DMS153 treated with DMSO at 0.1 percent for 48 hours (cell line): ENCODE data around the gene MAFB.
A peak's percentile ranks its signal among the peaks of the same experiment; 100 is the strongest.

Experiments used
- DNase-seq: peaks from one replicate; lab custom pipeline; 2025; ENCODE audit not compliant: unreplicated experiment; lab: John Stamatoyannopoulos, UW

Gene MAFB

GRCh38 chr20:40659567-40659966 is 29.5 kb downstream of the MAFB start:
- no peak for DNase-seq

DNA sequence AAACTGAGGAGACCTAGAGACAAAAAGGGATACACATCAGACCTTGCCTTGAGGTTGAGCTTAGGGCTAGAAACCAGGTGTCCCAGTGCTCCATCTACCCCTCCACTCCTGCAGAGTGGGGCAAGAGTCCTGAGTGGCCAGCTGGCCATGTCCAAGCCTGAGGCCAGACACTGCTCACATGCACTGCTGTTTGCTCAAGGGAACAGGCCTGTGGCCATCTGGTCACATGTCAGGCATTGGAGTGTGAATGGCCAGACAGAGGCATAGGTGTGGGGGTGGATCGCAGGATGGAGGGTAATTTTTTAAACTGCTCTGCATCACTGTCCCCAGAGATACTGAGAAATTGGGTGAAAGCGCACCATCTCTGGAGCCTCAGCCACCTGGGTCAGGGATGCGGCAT is 30.5 kb downstream of the MAFB start:
- no peak for DNase-seq

- DNase-seq, result no peak
These were observed 31.5 kb downstream of the MAFB start for GRCh38 chr20:40657526-40657925.

- DNase-seq, result no peak
These were observed 33.6 kb downstream of the MAFB start for GRCh38 chr20:40655451-40655850.

- DNase-seq, result no peak
These were observed 34.2 kb downstream of the MAFB start for GRCh38 chr20:40654876-40655275.

DNA sequence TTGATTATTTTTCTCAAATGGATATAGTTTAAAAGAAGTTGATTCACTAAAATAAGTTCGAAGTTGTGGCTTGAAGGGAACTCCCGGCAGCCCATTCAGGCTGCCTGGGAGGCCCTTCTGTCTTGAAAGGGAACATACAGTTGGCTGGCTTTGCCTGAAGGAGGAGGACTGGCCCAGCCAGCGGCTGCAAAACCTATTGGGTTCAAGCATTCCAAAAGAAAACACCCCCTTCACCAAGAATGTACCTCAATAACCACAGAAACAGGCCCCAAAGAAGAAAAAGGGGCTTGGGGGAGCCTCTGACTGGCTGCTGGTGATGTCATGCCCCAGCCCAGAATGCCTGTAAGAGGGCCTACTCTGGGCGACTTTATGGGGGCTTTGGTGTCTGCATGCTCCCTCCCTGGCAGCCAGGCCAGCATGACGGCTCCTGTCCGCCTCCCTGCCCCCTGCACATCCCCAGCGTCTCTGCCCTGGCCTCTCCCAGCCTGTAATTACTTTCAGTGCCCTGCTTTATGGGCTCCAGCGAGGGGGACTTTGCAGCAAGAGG is 36.5 kb downstream of the MAFB start:
- DNase-seq, result no peak

DNA sequence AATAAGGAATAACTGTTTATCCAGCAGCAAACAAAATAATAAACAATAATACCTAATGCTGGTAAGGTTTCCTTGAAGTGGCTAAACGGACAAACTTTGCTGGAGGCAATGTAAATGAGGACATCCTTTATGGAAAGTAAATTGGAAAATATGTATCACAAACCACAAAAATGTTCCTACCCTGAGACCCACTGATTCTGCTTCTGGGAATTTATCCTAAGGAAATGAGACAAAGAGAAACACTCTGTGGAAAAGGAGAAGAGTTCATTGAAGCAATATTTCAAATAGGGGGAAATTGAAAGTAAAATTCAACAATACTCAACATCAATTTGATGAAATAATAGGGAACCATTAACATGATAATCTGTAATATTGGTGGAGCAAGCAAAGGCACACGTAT is 37.9 kb downstream of the MAFB start:
- no peak for DNase-seq

GRCh38 chr20:40650707-40651106 is 38.3 kb downstream of the MAFB start:
- DNase-seq, result peak; percentile 54

DNA sequence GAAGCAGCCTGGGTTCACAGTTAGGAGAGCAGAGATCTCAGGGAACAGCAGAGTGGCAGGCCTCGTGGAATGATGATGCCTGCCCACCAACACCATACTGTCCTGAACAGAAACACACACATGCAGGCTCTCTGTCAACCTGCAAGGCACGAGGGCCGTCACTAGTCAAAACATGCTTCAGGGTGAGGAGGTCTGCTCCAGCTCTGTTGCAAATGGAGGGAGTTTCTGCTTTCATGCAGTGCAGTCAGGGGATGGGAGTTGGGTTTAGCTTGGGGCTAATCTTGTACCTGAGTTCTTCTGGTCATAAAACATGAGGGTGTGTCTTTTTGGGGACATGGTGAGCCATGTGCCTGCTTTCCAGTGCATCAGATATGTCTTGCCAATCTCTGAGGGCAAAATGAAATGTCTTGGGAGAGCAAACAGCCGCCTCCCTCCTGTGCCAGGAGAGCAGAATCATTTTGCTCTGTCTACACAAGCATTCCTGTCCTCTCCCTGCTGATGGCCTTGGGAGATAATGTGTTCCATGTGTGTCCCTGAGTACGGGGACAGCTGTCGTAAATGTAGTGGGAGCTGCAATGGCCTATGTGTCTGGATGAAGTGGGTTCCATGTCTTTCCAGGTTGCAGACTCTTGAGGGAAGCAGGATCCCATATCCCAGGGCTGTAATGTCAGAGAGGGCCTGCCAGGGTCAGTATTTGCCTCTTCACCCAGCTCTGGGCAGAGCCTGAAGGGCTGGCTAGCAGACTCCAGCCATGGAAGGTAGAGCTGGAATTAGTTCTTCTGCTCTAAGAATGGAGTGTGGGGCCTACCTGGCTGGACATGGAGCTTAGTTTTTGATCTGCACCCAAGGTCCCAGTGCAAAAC is 40.6 kb downstream of the MAFB start:
- DNase-seq, result no peak

GRCh38 chr20:40646813-40647212 is 42.2 kb downstream of the MAFB start:
- no peak for DNase-seq

DNA sequence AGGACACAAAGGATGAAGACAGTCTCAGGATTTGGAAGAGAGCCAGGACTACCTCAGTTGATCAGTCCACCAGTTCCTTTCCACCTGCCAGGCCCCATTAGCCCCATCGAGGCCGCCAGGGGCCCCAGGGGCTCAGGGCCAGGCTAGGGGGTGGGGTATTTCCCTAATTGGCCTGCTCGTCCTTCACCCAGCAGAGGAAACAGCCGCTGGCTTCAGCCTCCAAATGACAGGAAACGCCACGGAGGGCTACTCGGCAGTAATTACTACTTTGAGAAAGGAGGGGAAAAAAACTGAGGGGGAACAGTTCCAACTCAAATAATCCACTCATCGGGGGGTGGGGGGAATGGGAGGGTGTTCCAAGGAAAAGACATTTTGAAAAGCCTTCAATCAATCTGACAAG is 42.7 kb downstream of the MAFB start:
- DNase-seq, result peak; percentile 36

DNA sequence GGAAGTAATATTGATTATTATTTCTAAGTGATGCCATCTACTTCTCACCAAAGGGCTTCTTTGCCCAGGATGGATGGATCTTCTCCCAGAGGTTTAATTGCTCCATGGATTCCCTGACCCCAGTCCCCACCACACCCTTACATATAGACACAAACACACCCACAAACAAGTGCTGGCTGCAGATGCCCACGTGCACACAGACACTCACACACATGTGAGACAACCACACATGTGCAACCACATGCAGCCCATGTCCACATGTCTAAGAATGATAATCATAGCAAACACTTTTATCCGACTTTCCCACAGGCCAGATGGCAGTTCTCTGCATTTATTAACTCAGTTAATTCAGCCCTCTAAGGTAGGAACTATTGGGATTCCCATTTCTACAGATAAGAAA is 44.2 kb downstream of the MAFB start:
- no peak for DNase-seq

GRCh38 chr20:40643891-40644290 is 45.1 kb downstream of the MAFB start:
- no peak for DNase-seq

GRCh38 chr20:40641809-40642208 is 47.2 kb downstream of the MAFB start:
- DNase-seq, result no peak

- DNase-seq, result no peak
These were observed 47.8 kb downstream of the MAFB start for GRCh38 chr20:40641202-40641601.

DNA sequence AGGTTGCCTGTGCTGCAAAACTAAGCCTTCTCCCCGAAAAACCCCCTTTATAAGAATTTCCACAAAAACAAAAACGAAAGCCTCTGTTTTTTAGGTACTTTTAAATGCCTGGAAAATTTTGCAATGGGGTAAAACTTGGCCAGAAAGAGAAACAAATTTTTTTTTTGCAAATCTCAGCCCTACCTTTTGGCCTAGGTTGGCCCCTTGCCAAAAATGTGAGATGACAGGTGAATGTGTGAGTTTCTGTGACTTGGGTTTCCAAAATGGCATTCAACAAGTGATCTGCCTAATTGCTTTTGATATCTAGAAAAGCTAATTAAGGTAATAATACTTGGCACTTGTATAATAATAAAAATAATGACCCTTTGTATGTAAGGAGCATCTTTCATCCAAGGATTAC is 48.4 kb downstream of the MAFB start:
- no peak for DNase-seq

DNA sequence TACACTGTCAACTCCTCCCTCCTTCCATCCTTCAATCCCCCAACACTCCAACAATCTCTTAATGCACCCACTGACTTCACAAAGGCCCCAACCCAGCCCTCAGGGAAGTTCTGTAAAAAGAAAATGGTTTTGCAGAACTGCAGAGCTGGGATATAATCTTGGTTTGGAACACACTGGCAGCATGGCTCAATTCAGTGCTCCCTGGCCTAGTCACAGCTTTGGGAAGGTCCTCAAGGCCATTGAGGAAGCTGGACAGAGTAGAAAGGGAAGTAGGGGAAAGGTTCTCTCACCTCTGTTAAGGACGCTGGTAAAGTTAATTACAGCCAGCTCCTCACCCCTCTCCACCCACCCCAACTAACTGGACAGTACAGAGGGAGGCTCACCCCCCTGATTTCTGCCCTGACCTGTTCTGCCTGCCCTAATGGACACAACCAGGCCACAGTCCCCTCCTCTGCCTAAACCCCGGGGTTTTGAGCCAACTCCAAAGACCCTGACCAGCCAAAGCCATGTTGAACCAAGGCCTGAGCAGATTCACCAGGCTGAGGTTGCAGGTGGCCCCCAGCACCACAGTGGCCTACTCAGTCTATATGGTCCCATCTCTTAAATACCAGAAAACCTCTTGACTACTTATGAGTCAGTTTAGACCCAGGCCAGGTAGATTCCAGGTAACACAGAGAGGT is 49.2 kb downstream of the MAFB start:
- DNase-seq, result no peak

GRCh38 chr20:40639132-40639531 is 49.9 kb downstream of the MAFB start:
- no peak for DNase-seq

DNA sequence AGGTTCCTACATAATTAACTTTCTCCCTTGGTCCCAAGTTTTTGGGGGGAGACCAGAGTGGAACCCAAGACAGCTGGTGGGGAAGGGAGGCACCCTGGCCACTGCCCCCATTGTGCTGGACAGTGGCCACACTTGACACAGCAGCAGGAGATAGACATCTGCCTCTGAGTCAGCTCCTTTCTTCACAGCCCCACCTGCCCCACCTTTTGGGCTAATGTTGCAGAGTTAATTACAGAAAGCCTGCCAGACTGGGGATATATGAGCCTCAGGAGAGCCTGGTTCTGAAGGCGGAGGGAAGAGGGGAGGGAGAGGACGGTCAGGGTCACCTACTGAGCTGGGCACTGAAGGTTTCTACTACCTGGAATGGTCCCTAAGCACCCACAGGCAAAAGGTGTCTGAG is 50.6 kb downstream of the MAFB start:
- DNase-seq, result no peak

DNA sequence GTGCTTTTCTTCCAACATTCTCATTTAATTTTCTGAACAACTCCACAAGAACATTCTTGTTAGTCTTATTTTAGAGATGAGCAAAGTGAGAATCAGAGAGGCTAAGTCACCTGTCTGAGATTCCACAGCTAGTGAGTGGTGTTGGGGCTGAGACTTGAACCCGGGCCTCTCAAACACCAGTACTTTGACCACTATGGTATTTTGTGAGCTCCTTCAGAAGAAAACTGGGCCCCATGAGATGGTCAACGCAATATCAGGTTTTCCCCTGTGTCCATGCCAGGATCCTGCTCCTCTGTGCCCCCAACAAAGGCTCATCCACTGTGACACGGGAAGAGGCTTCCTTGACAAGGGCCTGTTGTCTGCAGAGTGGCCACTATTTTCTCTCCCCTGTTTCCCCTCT is 51.9 kb downstream of the MAFB start:
- no peak for DNase-seq

- no peak for DNase-seq
These were observed 52.5 kb downstream of the MAFB start for GRCh38 chr20:40636486-40636885.

GRCh38 chr20:40635971-40636370 is 53.1 kb downstream of the MAFB start:
- DNase-seq, result no peak
